Fibroblast of lung (primary cell): ENCODE results near the gene MICA. TPM values are rescaled to one million over a fixed set of nuclear protein-coding genes. Genes with fewer than 3 reads are reported as not detected.
A peak's percentile ranks its signal among the peaks of the same experiment; 100 is the strongest.
"Not testable (repeated sequence)": the region's sequence is repeated elsewhere in the genome, so short reads cannot be mapped to it uniquely, and the experiment has no call there.

Experiments
- DNase-seq, 2 donors: peaks; one replicate each; pipeline versions ENCODE4 v3.0.0 to v3.0.0-alpha.2; 2010; ENCODE audit warnings: low read depth in 2 of 2
- H2AFZ ChIP-seq: 2 replicates; pipeline ENCODE4 v1.5.1; 2012; ENCODE audit warnings: low read length, control low read depth, inconsistent platforms
- H3K27ac ChIP-seq: 2 replicates; pipeline ENCODE4 v1.5.1; 2011; ENCODE audit warnings: low read length, control low read depth; ENCODE audit not compliant: insufficient read depth
- H3K27me3 ChIP-seq: 2 replicates; pipeline ENCODE4 v1.5.1; 2011; ENCODE audit warnings: mild to moderate bottlenecking, low read length; ENCODE audit not compliant: control insufficient read depth, insufficient read depth
- H3K36me3 ChIP-seq: 2 replicates; pipeline ENCODE4 v1.5.1; 2011; ENCODE audit warnings: low read length; ENCODE audit not compliant: control insufficient read depth, insufficient read depth
- H3K4me1 ChIP-seq: 2 replicates; pipeline ENCODE4 v1.5.1; 2011; ENCODE audit warnings: low read length; ENCODE audit not compliant: control insufficient read depth, insufficient read depth; ENCODE audit errors: extremely low read depth
- H3K4me2 ChIP-seq: 2 replicates; pipeline ENCODE4 v1.5.1; 2011; ENCODE audit warnings: low read length, control low read depth; ENCODE audit not compliant: insufficient read depth; ENCODE audit errors: extremely low read depth
- H3K4me3 ChIP-seq, 4 experiments: fragments of 200-600 bp in 1 of 4; sonication (generic) in 1 of 4; replicated peaks in 1 of 4; 2 replicates each; pipeline ENCODE4 v1.5.1; 2011 to 2016; ENCODE audit warnings: low read length in 4 of 4, low read depth in 3 of 4, mild to moderate bottlenecking in 3 of 4, control low read depth in 2 of 4, inconsistent platforms in 1 of 4, mixed read lengths in 1 of 4; ENCODE audit not compliant: insufficient read depth in 1 of 4; ENCODE audit errors: control extremely low read depth in 1 of 4
- H3K79me2 ChIP-seq: 2 replicates; pipeline ENCODE4 v1.5.1; 2012; ENCODE audit warnings: mild to moderate bottlenecking, low read length, inconsistent platforms; ENCODE audit not compliant: control insufficient read depth, insufficient read depth
- H3K9ac ChIP-seq: 2 replicates; pipeline ENCODE4 v1.5.1; 2011; ENCODE audit warnings: mild to moderate bottlenecking, low read length, control low read depth; ENCODE audit not compliant: insufficient read depth
- H3K9me3 ChIP-seq: 2 replicates; pipeline ENCODE4 v1.5.1; 2012; ENCODE audit warnings: low read depth, low read length; ENCODE audit not compliant: control insufficient read depth, insufficient read depth
- H4K20me1 ChIP-seq: 2 replicates; pipeline ENCODE4 v1.5.1; 2011; ENCODE audit warnings: low read length; ENCODE audit not compliant: control insufficient read depth, insufficient read depth; ENCODE audit errors: extremely low read depth
- CTCF ChIP-seq, 2 donors: IDR thresholded peaks in 1 of 2; conservative IDR thresholded peaks in 1 of 2; 1 replicate in 1 of 2; 2 replicates in 1 of 2; pipeline ENCODE4 v1.5.1; 2011 to 2012; ENCODE audit warnings: low read length in 2 of 2, control low read depth in 1 of 2, inconsistent platforms in 1 of 2, low read depth in 1 of 2, mild to moderate bottlenecking in 1 of 2
- EZH2 ChIP-seq: IDR thresholded peaks from 2 replicates; pipeline ENCODE4 v1.5.1; 2012; ENCODE audit warnings: low read length, control low read depth, mild to moderate bottlenecking; ENCODE audit errors: missing control alignments
- polyA plus RNA-seq, 2 donors: library from polyadenylated mRNA; depleted of rRNA in 1 of 2; stranded (reverse) in 1 of 2; unstranded in 1 of 2; fragments of >200 nt; gene quantifications; 2 replicates each; pipeline ENCODE4 v1.2.1, GENCODE V29; 2011 to 2012; ENCODE audit warnings: missing spikeins in 1 of 2
- total RNA-seq: library from RNA; depleted of rRNA; stranded (reverse); fragments of >200 nt; gene quantifications from 2 replicates; pipeline ENCODE4 v1.2.1, GENCODE V29; 2014

Gene MICA
- total and polyA plus RNA-seq, 2 donors (not counting 1 experiment from before 2014, with no cell fraction given): 54.2 to 85.2 TPM

DNA sequence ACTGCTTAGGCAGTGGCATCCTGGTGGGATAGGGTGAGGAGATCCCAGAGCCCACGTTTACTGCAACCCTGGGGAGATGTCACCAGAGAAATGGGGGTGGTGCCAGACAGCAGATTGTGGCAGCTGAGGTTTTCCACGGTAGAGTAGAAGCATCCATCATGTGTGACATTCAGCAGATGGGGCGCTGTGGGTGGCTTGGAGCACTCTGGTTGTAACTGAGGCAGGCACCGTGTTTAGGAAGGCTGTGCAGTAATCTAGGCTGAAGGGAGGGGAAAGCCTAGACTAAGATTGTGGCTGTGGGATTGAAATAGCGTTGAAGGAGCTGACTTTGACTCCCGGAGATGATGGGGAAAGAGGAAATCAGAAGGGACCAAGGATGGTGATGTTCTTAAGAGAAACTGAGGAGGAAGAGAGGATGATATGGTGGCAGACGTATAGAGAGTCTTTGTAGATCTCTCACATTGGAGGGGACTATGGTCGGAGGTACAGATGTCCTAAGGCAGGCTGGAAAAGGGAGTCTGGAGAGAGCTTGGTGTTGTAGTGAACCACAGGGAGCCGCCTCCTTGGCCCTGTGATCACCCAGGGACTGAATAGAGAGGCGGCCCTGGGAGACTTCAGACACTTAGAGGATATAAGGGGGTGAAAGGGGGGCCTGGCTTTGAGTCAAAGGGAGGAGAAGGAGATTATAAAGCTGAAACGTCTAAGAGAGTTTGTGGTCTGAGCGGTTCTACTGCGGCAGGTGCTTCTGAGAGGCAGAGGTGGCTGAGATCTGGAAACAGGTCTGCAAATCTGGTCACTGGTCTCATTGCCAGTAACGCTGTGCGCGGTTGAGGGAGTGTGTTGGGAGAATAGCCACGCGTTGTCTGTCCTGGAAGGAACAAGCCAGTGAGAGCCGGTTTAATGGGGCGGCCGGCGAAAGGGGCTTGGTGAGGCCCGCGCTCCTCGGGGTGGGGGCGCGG, 792 bp upstream of the MICA start:
- H2AFZ ChIP-seq: no peak overlapping the region
- H3K4me1 ChIP-seq: peaks cover 7% of the 10 kb centered on the region
- H3K36me3 ChIP-seq: no peaks in the 10 kb centered on the region
- DNase-seq: peak; percentile 22 to 39
- H3K4me2 ChIP-seq: peak overlapping the region; percentile 79
- peak overlapping the region; percentile 84 to 94 (median 90) for H3K4me3 ChIP-seq
- TF ChIP-seq CTCF (conservative IDR thresholded peaks at IDR 0.05 in 1 of 2, IDR thresholded peaks at IDR 0.05 in 1 of 2; ENCODE audit: low read depth in 1 of 2, low read length in 2 of 2) (no peak), EZH2 (no peak)
- peak overlapping the region; percentile 43 for H3K9ac ChIP-seq
- peak overlapping the region; percentile 96 for H3K27ac ChIP-seq
- H4K20me1 ChIP-seq: peaks cover 2% of the 10 kb centered on the region
- H3K9me3 ChIP-seq: no peaks in the 10 kb centered on the region
- H3K79me2 ChIP-seq: peaks cover 69% of the 10 kb centered on the region
- no peaks in the 10 kb centered on the region for H3K27me3 ChIP-seq

GRCh38 chr6:31404061-31404364, 618 bp downstream of the MICA start:
- peak overlapping the region; percentile 84 to 94 (median 90) for H3K4me3 ChIP-seq
- not testable (repeated sequence) for DNase-seq, H3K27me3 ChIP-seq, H4K20me1 ChIP-seq, H3K36me3 ChIP-seq, H2AFZ ChIP-seq, H3K4me1 ChIP-seq, H3K9me3 ChIP-seq
- peak overlapping the region; percentile 50 for H3K9ac ChIP-seq
- peak overlapping the region; percentile 87 for H3K4me2 ChIP-seq
- H3K27ac ChIP-seq: peak overlapping the region; percentile 96
- peaks cover 79% of the 10 kb centered on the region for H3K79me2 ChIP-seq

DNA sequence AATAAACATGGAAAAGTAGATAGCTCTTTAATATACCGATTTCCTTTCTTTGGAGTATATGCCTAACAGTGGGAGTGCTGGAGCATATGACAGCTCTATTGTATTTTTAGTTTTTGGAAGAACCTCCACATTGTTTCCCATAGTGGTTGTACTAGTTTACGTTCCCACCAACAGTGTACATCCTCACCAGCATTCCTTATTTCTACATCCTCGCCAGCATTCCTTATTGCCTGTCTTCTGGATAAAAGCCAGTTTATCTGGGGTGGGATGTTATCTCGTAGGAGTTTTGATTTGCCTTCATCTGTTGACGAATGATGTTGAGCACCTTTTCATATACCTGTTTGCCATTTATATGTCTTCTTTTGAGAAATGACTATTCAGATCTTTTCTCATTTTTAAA, 2.6 kb downstream of the MICA start:
- H4K20me1 ChIP-seq: peaks cover 9% of the 10 kb centered on the region
- H3K27me3 ChIP-seq: no peaks in the 10 kb centered on the region

More for the DNA sequence above, 2.6 kb downstream of the MICA start:
- Histone ChIP-seq H3K27ac (no peak overlapping the region), H3K79me2 (peaks cover 94% of the 10 kb centered on the region), H3K4me1 (peaks cover 10% of the 10 kb centered on the region), H3K9ac (no peak overlapping the region), H3K4me2 (peak overlapping the region; percentile 51), H3K9me3 (no peaks in the 10 kb centered on the region), H2AFZ (no peak overlapping the region), H3K36me3 (peaks cover 3% of the 10 kb centered on the region), H3K4me3 (peak overlapping the region in 1 of 4 experiments; percentile 22)
- DNase-seq: no peak
- TF ChIP-seq EZH2 (no peak), CTCF (conservative IDR thresholded peaks at IDR 0.05 in 1 of 2, IDR thresholded peaks at IDR 0.05 in 1 of 2; ENCODE audit: low read depth in 1 of 2, low read length in 2 of 2) (no peak)
